Measurements from ENCODE around the gene ERI3. TPM values are rescaled to one million over a fixed set of nuclear protein-coding genes. Genes with fewer than 3 reads are reported as not detected.

The ERI3 gene
- polyA plus RNA-seq, 1 donor from 2014 or later, result 92.5 TPM

- H3K27ac ChIP-seq (ENCODE audit: low read length), result no peak overlapping the region
Observed at GRCh38 chr1:44326024-44326701, 28.9 kb downstream of the ERI3 start.

GRCh38 chr1:44323947-44324346, 31.1 kb downstream of the ERI3 start:
- Histone ChIP-seq H4K20me1 (ENCODE audit: insufficient read depth) (no peaks in the 10 kb centered on the region), H3K36me3 (ENCODE audit: insufficient read depth, low read length) (no peaks in the 10 kb centered on the region), H3K79me2 (replicated peaks; ENCODE audit: insufficient read depth, low read length) (no peaks in the 10 kb centered on the region), H3K27ac (ENCODE audit: low read length) (no peak overlapping the region), H3K9ac (ENCODE audit: low read length) (no peak overlapping the region), H3F3A (ENCODE audit: insufficient read depth, low read length, poor library complexity, severe bottlenecking) (no peaks in the 10 kb centered on the region), H3K9me2 (ENCODE audit: insufficient read depth, low read length) (no peaks in the 10 kb centered on the region), H2AFZ (ENCODE audit: low read depth, low read length) (no peak overlapping the region), H3K9me3 (ENCODE audit: low read length) (no peaks in the 10 kb centered on the region), H3K4me2 (ENCODE audit: low read length) (no peak overlapping the region), H3K4me3 (ENCODE audit: low read length) (no peak overlapping the region), H3K27me3 (ENCODE audit: insufficient read depth, low read depth, low read length) (no peaks in the 10 kb centered on the region)
- no peak for TF ChIP-seq TAF1 (IDR thresholded peaks at IDR 0.05; ENCODE audit: low read depth)
- no peak for TF ChIP-seq MXI1 (conservative IDR thresholded peaks at IDR 0.05; ENCODE audit: poor library complexity, severe bottlenecking)
- TF ChIP-seq CTCF (IDR thresholded peaks at IDR 0.05; ENCODE audit: poor library complexity, severe bottlenecking), result no peak
- no peak for TF ChIP-seq RAD21 (conservative IDR thresholded peaks at IDR 0.05)
- no peak for TF ChIP-seq POLR2AphosphoS5 (IDR thresholded peaks at IDR 0.05)
- TF ChIP-seq REST (IDR thresholded peaks at IDR 0.05; ENCODE audit: borderline replicate concordance), result no peak
- no peak for TF ChIP-seq EP300 (conservative IDR thresholded peaks at IDR 0.05; ENCODE audit: poor library complexity, severe bottlenecking)
- TF ChIP-seq SMC3 (conservative IDR thresholded peaks at IDR 0.05; ENCODE audit: poor library complexity), result no peak

More at GRCh38 chr1:44326024-44326701, 28.9 kb downstream of the ERI3 start:
- Histone ChIP-seq H3K9ac (ENCODE audit: low read length) (no peak overlapping the region), H3K79me2 (replicated peaks; ENCODE audit: insufficient read depth, low read length) (no peaks in the 10 kb centered on the region), H3K36me3 (ENCODE audit: insufficient read depth, low read length) (no peaks in the 10 kb centered on the region), H4K20me1 (ENCODE audit: insufficient read depth) (no peaks in the 10 kb centered on the region), H3K4me2 (ENCODE audit: low read length) (no peak overlapping the region), H3K9me3 (ENCODE audit: low read length) (no peaks in the 10 kb centered on the region), H3K27me3 (ENCODE audit: insufficient read depth, low read depth, low read length) (no peaks in the 10 kb centered on the region), H3F3A (ENCODE audit: insufficient read depth, low read length, poor library complexity, severe bottlenecking) (no peaks in the 10 kb centered on the region), H3K9me2 (ENCODE audit: insufficient read depth, low read length) (no peaks in the 10 kb centered on the region), H3K4me3 (ENCODE audit: low read length) (no peak overlapping the region), H2AFZ (ENCODE audit: low read depth, low read length) (no peak overlapping the region)
- TF ChIP-seq CTCF (IDR thresholded peaks at IDR 0.05; ENCODE audit: poor library complexity, severe bottlenecking), result no peak
- TF ChIP-seq POLR2AphosphoS5 (IDR thresholded peaks at IDR 0.05), result no peak
- no peak for TF ChIP-seq REST (IDR thresholded peaks at IDR 0.05; ENCODE audit: borderline replicate concordance)
- TF ChIP-seq MXI1 (conservative IDR thresholded peaks at IDR 0.05; ENCODE audit: poor library complexity, severe bottlenecking), result no peak
